ENCODE results near the gene CCDC178.

CCDC178 gene

DNA sequence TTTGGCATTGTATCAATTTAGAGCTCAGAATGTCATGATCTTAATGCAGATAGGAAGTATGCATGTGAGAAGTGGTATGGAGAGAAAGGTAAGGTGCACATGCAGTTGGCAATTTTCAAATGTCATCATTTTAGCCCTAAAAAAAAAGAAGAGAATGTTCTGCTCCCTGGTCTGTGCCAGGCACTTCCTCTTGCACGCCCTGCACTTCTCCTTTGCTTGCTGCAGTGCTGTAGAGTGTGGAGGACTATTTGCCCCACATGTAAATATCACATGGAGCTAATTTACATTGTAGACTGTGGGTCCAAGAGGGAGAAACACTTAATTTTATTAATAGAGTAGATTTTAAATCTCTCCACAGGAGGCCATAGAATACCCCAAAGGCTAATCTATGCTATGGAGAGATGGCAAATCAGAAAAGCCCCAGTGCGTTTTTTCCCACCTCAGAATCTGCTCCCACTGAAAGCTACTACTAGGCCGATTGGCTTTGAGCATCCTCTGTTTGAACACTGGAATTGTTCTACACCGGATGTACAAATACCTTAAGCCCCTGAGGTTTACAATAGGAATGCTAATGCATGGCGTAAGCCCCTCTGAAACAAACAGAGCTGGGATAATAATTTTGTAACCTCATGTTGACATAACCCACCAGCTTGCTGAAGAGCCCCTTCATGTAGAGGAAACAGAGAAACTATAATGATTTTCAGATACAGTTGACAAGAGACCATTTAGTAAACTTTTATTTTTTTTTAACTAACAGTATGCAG is 530.5 kb downstream of the CCDC178 start:
- peak in 1 of 2 donors; percentile 3 for DNase-seq

DNA sequence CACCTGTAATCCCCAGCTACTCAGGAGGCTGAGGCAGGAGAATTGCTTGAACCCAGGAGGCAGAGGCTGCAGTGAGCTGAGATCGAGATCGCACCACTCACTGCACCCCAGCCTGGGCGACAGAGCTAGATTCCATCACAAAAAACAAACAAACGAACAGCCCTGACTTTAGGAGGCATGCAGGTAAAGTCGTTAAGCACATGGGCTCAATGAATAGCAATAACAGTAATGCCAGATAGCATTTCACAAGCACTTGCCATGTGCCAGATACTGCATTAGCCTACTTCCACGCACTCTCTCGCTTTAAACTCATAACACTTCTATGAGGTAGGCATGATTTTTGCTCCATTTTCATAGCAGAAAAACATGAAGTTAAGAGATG is 532.1 kb downstream of the CCDC178 start:
- no peak for DNase-seq

DNA sequence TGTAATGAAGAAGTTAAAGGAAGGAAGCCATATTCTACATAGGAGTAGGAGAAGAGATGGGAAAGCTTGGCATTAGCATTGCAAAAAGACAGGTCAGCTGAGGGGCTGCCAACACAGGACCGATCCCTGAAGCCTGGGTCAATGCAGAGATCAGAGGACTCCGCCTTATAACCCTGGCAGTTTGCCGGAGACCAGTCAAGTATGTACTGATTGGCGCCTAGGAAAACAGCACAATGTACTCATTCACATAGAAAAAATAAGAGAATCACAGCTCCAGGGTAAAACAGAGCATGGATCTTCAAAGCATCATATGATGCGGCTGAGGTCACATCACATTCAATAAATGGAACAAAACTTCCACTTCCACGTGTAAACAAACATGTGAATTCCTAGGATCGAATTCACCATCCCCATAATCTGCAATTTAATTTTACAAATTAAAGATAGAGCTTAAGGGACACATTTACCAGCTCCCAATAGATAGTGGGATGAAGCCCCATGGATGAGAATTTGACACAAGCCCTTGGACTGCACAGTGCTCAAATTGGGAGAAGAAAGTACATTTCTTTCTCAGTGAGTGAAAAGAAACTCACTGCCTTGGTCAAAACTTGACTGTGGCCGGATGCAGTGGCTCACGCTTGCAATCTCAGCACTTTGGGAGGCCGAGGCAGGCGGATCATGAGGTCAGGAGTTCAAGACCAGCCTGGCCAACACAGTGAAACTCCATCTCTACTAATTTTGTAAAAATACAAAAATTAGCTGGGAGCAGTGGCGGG is 532.7 kb downstream of the CCDC178 start:
- no peak for DNase-seq

DNA sequence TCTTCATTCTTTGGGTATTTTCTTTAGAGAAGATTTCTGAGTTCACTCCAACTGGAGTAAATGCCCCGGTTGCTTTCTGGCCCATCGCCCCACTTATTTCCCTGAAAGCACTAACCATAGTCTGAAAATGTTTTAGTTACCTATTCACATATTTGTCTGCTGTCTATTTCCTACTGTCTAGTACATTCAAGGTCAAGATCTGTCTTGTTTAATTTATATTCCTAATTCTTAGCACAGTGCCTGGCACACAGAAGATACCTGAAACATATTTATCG is 533.3 kb downstream of the CCDC178 start:
- DNase-seq = no peak

DNA sequence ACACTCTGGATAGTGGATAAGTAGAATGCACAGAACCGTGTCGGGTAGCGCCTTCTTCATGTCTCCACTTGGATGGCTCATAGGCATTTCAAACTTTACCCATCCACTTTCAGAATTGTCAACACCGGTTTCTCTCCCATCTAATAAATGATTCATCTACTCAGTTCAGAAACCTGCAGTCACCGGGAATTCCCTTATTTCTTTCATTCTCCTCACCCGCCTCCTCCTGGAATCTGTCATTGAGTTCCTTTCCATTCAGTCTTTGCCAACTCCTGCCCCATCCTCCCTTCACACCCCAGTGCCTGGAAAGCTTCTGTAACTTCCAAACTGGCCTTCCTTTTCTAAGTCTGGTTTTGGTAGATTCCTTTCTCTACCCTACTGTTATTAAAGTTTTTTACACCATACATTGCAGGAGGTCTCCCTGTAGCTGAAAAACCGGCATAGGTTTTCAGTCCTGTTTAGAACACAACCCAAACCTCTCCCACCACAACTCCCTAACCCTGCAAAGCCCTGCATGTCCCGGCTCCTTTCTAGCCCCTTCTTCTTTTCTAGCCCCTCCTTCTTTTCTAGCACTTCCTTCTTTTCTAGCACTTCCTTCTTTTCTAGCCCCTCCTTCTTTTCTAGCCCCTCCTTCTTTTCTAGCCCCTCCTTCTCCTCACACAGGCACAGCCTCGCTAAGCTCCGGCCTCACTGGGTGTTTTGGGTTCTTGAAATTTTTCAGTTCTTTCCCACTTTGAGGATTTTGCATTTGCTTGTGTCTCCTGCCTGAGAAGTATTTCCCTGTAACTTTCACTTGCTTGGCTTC is 533.8 kb downstream of the CCDC178 start:
- no peak for DNase-seq

DNA sequence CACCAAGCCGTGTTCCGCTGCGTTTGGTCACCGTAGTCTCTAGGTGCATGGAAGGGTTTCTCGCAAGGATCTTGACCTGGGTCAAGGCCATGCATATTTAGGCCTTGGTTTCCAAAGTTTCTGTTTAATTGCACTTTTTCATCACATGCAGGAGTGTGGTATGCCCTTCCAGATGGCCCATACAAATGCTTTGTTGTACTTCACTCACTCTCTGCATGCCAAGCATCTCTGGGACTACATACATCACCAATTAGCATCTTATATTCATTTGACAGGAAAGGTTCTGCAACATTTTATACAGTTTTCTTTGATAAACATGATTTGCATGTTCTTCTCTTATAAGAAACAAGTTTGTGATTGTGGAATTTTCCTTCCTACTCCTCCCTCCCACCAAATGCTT is 534.9 kb downstream of the CCDC178 start:
- no peak for DNase-seq

DNA sequence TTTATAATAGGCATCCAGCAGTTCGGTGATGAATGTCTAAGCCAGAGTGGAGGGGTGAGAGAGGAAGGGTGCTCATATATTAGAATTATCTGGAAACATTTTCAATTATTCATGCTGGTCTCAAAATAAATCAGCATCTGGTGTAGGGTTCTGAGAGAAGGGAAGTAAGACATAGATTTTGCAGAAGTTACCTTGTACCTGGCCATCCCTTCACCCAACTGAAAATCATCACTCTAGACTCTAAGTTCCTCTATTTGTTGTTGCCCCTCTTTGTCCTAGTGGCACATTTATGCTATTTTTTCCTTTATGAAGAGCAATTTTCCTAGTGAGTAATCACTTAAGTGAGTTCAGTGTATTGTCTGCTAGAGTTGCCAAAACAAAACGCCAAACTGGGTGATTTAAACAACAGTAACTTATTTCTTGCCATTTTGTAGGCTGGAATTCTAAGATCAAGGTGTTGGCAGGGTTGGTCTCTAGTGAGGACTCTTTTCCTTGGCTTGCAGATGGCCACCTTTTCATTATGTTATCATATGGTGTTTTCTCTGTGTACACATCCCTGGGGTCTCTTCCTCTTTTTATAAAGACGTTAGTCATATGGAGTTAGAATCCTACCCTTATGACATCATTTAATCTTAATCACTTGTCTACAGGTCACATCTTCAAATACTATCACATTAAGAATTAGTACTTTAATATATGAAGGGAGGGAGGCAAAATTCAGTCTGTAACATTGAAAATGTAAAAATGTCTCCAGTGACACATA is 537.8 kb downstream of the CCDC178 start:
- DNase-seq = no peak

DNA sequence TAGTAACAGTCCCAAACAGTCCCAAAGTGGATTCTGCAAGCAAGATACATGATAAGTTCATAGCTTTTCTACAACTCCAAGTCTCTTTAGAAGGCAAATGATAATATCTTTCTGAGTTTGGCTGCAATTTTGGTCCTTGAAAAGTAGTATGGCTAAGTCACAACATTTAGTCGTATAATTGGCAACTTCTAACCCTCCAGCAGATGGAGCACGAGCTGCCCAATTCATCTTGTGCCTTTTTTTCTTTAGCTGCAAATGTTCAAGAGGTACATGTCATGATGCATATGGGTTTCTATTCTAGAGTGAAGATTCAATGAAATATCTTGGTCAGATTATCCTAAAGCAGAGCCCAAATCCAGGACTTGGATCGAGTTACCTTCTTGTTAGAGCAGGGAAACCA is 540.7 kb downstream of the CCDC178 start:
- DNase-seq = no peak

DNA sequence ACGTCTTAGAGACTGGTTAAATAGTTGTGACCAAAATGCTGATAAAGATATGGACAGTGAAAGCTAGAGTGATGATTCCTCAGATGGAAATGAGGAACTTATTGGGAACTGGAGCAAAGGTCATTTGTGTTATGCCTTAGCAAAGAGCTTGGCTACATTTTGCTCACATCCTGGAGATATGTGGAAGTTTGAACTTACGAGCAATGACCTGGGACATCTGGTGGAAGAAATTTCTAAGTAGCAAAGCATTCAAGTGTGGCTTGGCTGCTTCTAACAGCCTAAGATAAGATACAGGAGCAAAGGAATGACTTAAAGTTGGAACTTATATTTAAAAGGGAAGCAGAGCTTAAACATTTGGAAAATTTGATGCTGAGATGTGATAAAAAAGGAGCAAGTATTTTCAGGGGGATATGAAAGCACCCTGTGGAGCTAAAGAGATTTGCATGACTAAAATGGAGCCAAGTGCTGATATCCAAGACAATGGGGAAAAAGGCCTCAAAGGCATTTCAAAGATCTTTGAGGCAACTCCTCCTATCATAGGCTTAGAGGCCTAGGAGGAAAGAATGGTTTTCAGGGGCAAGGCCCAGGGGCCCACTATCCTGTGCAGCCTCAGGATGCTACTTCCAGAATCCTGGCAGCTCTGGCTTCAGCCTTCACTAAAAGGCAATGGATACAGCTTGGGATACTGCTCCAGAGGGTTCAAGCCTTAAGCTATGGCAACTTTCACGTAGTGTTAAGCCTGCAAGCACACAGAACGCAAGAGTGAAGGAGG is 543.6 kb downstream of the CCDC178 start:
- no peak for DNase-seq

DNA sequence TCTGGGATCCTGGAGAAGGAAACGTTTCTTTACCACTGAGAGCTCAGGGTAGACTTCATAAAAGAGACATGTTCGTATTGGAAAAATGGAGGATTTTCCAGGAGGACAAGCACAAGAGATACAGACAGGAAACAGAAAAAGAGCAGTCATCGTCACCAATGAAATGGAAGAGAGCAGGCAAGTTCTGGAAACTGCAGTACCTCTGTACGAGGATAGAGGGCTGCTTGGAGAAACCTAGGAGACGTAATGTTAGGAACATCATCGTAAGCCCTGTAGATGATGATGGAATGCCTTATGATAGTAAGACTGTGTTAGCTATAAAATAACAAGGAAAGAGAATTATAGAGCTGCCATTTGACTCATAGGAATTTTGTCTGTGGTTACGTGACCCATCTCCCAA is 546.6 kb downstream of the CCDC178 start:
- DNase-seq = no peak

DNA sequence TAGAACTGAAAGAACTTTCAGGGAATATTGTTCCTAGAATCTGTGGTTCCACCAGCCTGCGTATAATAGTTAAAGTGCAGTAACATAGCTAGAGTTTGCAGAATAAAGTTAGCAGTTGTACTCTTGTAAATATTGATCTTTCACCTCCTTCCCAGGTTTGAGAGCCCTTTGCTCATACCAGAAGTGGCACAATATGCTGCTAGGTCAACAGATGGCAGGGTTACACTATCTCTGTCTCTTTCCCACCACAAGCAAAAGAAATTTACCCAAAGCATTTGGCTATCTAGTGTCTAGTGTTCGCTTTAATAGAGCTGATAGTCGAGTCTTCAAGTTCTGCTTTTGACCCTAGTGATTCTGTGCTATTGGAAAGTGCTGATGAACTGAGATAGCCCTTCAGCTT is 548.7 kb downstream of the CCDC178 start:
- no peak for DNase-seq

DNA sequence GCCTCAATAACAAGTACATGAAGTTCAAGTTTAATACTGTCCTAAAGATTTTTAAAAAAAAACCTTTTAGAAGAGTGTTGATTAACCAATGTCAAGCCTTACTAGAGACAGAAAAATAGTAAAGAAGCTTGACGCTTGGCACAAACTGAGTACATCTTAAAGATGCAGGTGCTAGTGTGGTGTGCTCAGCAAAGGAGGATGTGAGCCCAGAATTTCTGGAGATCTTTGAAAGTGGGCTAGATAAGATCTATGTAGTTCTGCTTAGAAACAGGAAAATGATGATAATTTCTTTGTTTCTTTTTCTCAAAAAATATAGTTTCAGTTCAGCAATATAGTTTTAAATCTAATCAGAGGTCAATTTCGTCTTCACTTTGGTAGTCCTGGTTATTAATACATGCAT is 549.4 kb downstream of the CCDC178 start:
- DNase-seq = no peak

DNA sequence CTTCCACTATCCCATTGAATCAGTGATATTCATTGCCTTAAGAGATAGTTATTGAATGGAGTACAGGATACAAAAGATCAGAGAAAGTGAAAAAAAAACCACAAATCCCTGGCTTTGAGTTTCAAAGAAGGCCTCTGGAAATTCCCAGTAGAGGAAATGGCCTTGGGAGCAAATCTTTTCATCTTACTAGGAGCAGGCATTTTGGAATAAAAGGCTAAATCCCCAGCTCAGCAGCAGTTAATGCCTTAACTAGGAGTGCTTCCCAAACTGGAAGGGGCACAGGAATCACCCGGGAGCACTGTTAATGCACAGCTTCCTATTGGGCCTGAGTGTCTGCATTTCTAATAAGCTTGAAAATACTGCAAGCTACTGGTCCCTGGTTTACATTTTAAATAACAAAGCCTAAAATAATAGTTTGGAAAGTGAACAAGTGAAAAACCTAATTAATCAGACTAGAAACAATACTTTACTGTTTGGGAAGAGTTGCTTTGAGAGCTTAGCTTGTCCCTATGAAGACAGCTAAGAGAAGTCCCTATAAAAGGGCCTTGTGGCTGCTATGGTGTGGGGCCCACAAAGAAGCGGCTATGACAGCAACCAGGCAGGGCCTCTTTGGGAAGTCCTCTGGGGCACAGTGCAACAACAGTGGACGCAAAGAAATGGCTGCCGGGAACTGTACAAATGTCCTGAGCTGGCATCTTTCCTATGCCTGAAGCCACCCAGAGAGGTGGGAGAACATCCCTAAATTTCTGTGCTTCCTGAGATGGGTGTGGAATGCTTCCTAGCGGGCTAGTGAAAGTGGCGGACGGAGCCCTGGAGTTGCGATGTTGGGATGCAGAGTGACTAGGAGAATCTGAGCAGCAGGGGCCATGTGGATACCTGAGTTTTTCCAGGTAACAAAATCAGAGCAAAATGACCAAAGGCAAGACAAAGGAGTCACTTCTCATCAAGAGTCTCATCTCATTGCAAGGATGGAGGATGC is 550.6 kb downstream of the CCDC178 start:
- DNase-seq = no peak

DNA sequence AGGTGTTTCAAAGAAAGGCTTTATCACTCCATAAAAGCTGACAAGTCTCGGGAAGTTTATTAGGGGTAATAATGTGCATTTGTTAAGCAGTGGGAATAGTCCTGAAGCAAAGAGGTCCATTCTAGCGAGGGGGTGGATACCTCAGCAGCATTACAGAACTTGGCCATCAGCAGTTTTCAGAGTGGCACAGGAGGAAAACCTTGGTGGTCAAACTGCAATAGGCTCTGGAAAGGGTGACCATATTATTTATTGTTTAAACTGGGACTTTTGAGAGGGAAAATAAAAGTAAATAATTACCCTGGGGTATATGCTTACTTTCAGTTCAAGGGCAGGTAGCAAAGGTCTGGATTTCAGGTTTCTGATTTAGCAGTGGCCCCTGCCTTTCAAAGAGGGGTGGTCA is 552.2 kb downstream of the CCDC178 start:
- DNase-seq = no peak
